Testis (tissue), 3 donors: ENCODE data around the gene CECR2. TPM values are rescaled to one million over a fixed set of nuclear protein-coding genes. Genes with fewer than 3 reads are reported as not detected.

ENCODE experiments used
- DNase-seq: peaks from one replicate; pipeline ENCODE4 v3.0.0-alpha.2; 2019
- H3K27ac ChIP-seq, 2 donors: fragments of 200-600 bp; sonication (generic); one replicate each; pipeline ENCODE4 v1.5.1; 2019
- H3K27me3 ChIP-seq: fragments of 200-600 bp; sonication (generic); one replicate; pipeline ENCODE4 v1.5.1; 2019
- H3K36me3 ChIP-seq: fragments of 200-600 bp; sonication (generic); one replicate; pipeline ENCODE4 v1.5.1; 2017; ENCODE audit warnings: low read depth; ENCODE audit errors: missing control alignments
- H3K4me1 ChIP-seq: fragments of 200-600 bp; sonication (generic); one replicate; pipeline ENCODE4 v1.5.1; 2019
- H3K4me3 ChIP-seq, 2 donors: fragments of 200-600 bp; sonication (generic); one replicate each; pipeline ENCODE4 v1.5.1; 2017 to 2019
- H3K9me3 ChIP-seq: fragments of 200-600 bp; sonication (generic); one replicate; pipeline ENCODE4 v1.5.1; 2017
- CTCF ChIP-seq, 3 experiments: fragments of 450-650 bp in 2 of 3; fragments of 200-600 bp in 1 of 3; sonication (generic) in 1 of 3; IDR thresholded peaks; one replicate each; pipeline ENCODE4 v1.5.1; 2016 to 2019; ENCODE audit warnings: antibody characterized with exemption in 3 of 3, mild to moderate bottlenecking in 2 of 3, moderate library complexity in 1 of 3
- POLR2A ChIP-seq: fragments of 450-650 bp; IDR thresholded peaks from one replicate; pipeline ENCODE4 v1.6.1; 2017; ENCODE audit warnings: antibody characterized with exemption, mild to moderate bottlenecking, moderate library complexity
- WGBS, 2 donors: methylation state at CpG; one replicate each; pipeline ENCODE4 v1.1.5; 2018; 5-methylcytosine and 5-hydroxymethylcytosine counted together
- intact Hi-C: fragments of 100-400 bp; cut with DNase I; formaldehyde crosslinking; loops from one replicate; pipeline ENCODE4 v1.15.1; 2023; ENCODE audit warnings: low total_unique reads
- polyA plus RNA-seq: library from polyadenylated mRNA; stranded (reverse); fragments of 350-450 nt; fragmentation: Illumina TruSeq; extraction: RNeasy Lipid Tissue Mini Kit (QIAGEN cat#74804); gene quantifications from one replicate; pipeline ENCODE4 v1.2.3, GENCODE V29; 2014; ENCODE audit warnings: low read depth, low replicate concordance; ENCODE audit not compliant: insufficient read depth
- total RNA-seq, 2 donors: library from RNA; depleted of rRNA; stranded (reverse); fragments of >200 nt; gene quantifications; one replicate each; pipeline ENCODE4 v1.2.3, GENCODE V29; 2016

CECR2 gene
- total and polyA plus RNA-seq, 3 donors from 2014 or later = 7.1 to 18.7 (median 16.8) TPM

GRCh38 chr22:17451316-17451715, 82.1 kb downstream of the CECR2 start:
- 89 to 90% methylated on average over 5 of the region's 5 CpGs for WGBS, 2 donors
- Histone ChIP-seq H3K4me1 (no peaks in the 10 kb centered on the region), H3K4me3 (no peak overlapping the region), H3K27ac (no peak overlapping the region), H3K27me3 (no peaks in the 10 kb centered on the region), H3K9me3 (no peaks in the 10 kb centered on the region), H3K36me3 (no peaks in the 10 kb centered on the region)
- intact Hi-C loops = no loop called here
- no peak for DNase-seq
- no peak for TF ChIP-seq CTCF (IDR thresholded peaks at IDR 0.05)
- no peak for TF ChIP-seq POLR2A

- Histone ChIP-seq H3K27ac (no peak overlapping the region), H3K4me3 (no peak overlapping the region), H3K9me3 (no peaks in the 10 kb centered on the region), H3K27me3 (no peaks in the 10 kb centered on the region), H3K4me1 (no peaks in the 10 kb centered on the region), H3K36me3 (no peaks in the 10 kb centered on the region)
- intact Hi-C loops = no loop called here
- DNase-seq = no peak
- TF ChIP-seq CTCF (IDR thresholded peaks at IDR 0.05) (no peak), POLR2A (no peak)
- 72 to 89% methylated on average over 6 of the region's 6 CpGs for WGBS, 2 donors
Observed at GRCh38 chr22:17460895-17461294, 91.6 kb downstream of the CECR2 start.

GRCh38 chr22:17470880-17471500, 101.7 kb downstream of the CECR2 start:
- Histone ChIP-seq H3K4me3 (no peak overlapping the region), H3K36me3 (no peaks in the 10 kb centered on the region), H3K27me3 (no peaks in the 10 kb centered on the region), H3K4me1 (no peaks in the 10 kb centered on the region), H3K27ac (no peak overlapping the region), H3K9me3 (no peaks in the 10 kb centered on the region)
- intact Hi-C loops = no loop called here
- no peak for TF ChIP-seq POLR2A
- TF ChIP-seq CTCF (IDR thresholded peaks at IDR 0.05) = no peak
- DNase-seq = no peak
- WGBS, 2 donors = 93 to 97% methylated on average over 4 of the region's 4 CpGs

- Histone ChIP-seq H3K36me3 (no peaks in the 10 kb centered on the region), H3K4me3 (no peak overlapping the region), H3K27me3 (no peaks in the 10 kb centered on the region), H3K9me3 (no peaks in the 10 kb centered on the region), H3K27ac (no peak overlapping the region), H3K4me1 (no peaks in the 10 kb centered on the region)
- no peak for DNase-seq
- TF ChIP-seq POLR2A (no peak), CTCF (IDR thresholded peaks at IDR 0.05) (no peak)
- intact Hi-C loops = no loop called here
- 81% methylated on average over 6 of the region's 6 CpGs for WGBS, 2 donors
Observed at GRCh38 chr22:17471886-17472535, 102.8 kb downstream of the CECR2 start.

GRCh38 chr22:17472932-17473331, 103.7 kb downstream of the CECR2 start:
- DNase-seq = no peak
- WGBS, 2 donors = 61 to 66% methylated on average over 5 of the region's 5 CpGs
- intact Hi-C loops = no loop called here

More at GRCh38 chr22:17472932-17473331, 103.7 kb downstream of the CECR2 start:
- Histone ChIP-seq H3K27me3 (no peaks in the 10 kb centered on the region), H3K4me1 (no peaks in the 10 kb centered on the region), H3K36me3 (no peaks in the 10 kb centered on the region), H3K4me3 (no peak overlapping the region), H3K27ac (no peak overlapping the region), H3K9me3 (no peaks in the 10 kb centered on the region)
- TF ChIP-seq CTCF (IDR thresholded peaks at IDR 0.05) = no peak
- TF ChIP-seq POLR2A = no peak
